Fibroblast of peridontal ligament (primary cell): ENCODE data around the gene USP7.
"Not testable (repeated sequence)": the region's sequence is repeated elsewhere in the genome, so short reads cannot be mapped to it uniquely, and the experiment has no call there.

ENCODE experiments used
- DNase-seq: peaks from one replicate; pipeline ENCODE4 v3.0.0-alpha.2; 2010; ENCODE audit errors: extremely low read depth

Gene USP7

GRCh38 chr16:8846401-8846932, 117.2 kb downstream of the USP7 start:
- no peak for DNase-seq

GRCh38 chr16:8845699-8846298, 117.9 kb downstream of the USP7 start:
- no peak for DNase-seq

DNA sequence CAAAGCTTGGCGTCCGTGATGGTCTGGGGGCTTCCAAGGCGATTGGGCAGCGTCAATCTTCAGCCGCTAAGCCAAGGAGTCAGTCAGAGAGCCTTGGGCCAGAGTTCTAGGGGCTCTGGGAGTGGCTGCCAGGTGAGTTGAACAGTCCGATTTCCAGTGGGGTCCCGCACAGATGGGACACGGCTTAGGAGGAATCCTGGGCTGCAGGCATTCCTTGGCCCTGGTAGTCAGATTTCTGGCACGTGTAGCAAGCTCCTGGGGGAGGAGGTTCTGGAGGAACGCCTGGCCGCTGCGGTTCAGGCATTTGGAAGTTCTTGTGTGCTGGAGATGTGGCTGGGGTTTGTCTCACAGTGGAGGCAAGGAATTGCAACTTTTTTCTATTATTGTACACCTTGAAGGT, 120.4 kb downstream of the USP7 start:
- DNase-seq = not testable (repeated sequence)
